HL-60 (cell line): ENCODE data around the gene JARID2.

ENCODE experiments used
- CTCF ChIP-seq: IDR thresholded peaks from one replicate; pipeline ENCODE4 v1.5.1; 2011; ENCODE audit warnings: low read length, control low read depth, inconsistent platforms; ENCODE audit not compliant: insufficient read depth
- POLR2AphosphoS5 ChIP-seq: IDR thresholded peaks from 2 replicates; pipeline ENCODE4 v1.6.1; 2012; ENCODE audit warnings: low read depth
- REST ChIP-seq: IDR thresholded peaks from 2 replicates; pipeline ENCODE4 v1.6.1; 2012; ENCODE audit warnings: low read depth; ENCODE audit not compliant: insufficient replicate concordance
- SPI1 ChIP-seq: IDR thresholded peaks from 2 replicates; pipeline ENCODE4 v1.6.1; 2012; ENCODE audit warnings: low read depth, mild to moderate bottlenecking, borderline replicate concordance

GRCh38 chr6:15402406-15403045 lies 156.7 kb downstream of the JARID2 start:
- TF ChIP-seq CTCF (no peak), POLR2AphosphoS5 (no peak), REST (no peak), SPI1 (no peak)
